HCT116 (cell line): ENCODE data around the gene SNX10. TPM values are rescaled to one million over a fixed set of nuclear protein-coding genes. Genes with fewer than 3 reads are reported as not detected.

ENCODE experiments used
- ATAC-seq: fragments of 200-7000 bp; cut with Tn5 transposase; 2 replicates; pipeline ENCODE4 v1.9.1; 2020; ENCODE audit warnings: mild to moderate bottlenecking, moderate library complexity
- BruUV-seq: library from RNA; stranded (reverse); fragments of 400-500 nt; replicated peaks from 2 replicates; lab custom pipeline; 2021; lab: Mats Ljungman, UMichigan
- CTCF ChIA-PET: fragments of 300-600 bp; sonication (Branson Sonifier 250); formaldehyde crosslinking; loops from one replicate; lab custom pipeline; 2021; ENCODE audit warnings: antibody characterized with exemption; lab: Charles Lee
- POLR2A ChIA-PET: fragments of 300-600, 350-600 bp; sonication (Branson Sonifier 250); formaldehyde crosslinking; loops from one replicate; lab custom pipeline; 2021; ENCODE audit warnings: antibody characterized with exemption; lab: Charles Lee
- RAD21 ChIA-PET, 2 experiments: fragments of 300-600 bp; sonication (Branson Sonifier 250); formaldehyde crosslinking; loops; one replicate each; lab custom pipeline; 2023; ENCODE audit warnings: low total read pairs in 2 of 2; ENCODE audit not compliant: uncharacterized antibody in 2 of 2, unreplicated experiment in 2 of 2, low non-redundant PET in 1 of 2; lab: Charles Lee
- DNase-seq: peaks from one replicate; pipeline ENCODE4 v3.0.0-alpha.2; 2010; ENCODE audit warnings: low read depth, low spot score
- H2AFZ ChIP-seq: fragments of 200-600 bp; shearing (Covaris generic), sonication (generic); 2 replicates; pipeline ENCODE4 v1.6.1; 2017; ENCODE audit warnings: low read depth, mixed run types, mixed read lengths, antibody characterized with exemption, low read length; ENCODE audit not compliant: poor library complexity, severe bottlenecking
- H3K27ac ChIP-seq: 2 replicates; pipeline ENCODE4 v1.5.1; 2012; ENCODE audit warnings: low read depth, low read length
- H3K27me3 ChIP-seq: fragments of 200-600 bp; sonication (generic); 2 replicates; pipeline ENCODE4 v1.6.1; 2016; ENCODE audit warnings: mixed run types, low read length, mixed read lengths; ENCODE audit not compliant: insufficient read depth
- H3K36me3 ChIP-seq, 2 experiments: fragments of 200-500 bp in 1 of 2; fragments of 200-600 bp in 1 of 2; sonication (Bioruptor generic) in 1 of 2; sonication (generic) in 1 of 2; 2 replicates each; pipeline versions ENCODE4 v1.5.1 to v1.6.1; 2014 to 2016; ENCODE audit warnings: low read length in 2 of 2, inconsistent platforms in 1 of 2, mixed read lengths in 1 of 2, mixed run types in 1 of 2; ENCODE audit not compliant: insufficient read depth in 2 of 2, control insufficient read depth in 1 of 2
- H3K4me1 ChIP-seq, 2 experiments: fragments of 200-600 bp in 1 of 2; sonication (generic) in 1 of 2; 2 replicates each; pipeline versions ENCODE4 v1.5.1 to v1.6.1; 2012 to 2017; ENCODE audit warnings: low read length in 2 of 2, inconsistent platforms in 1 of 2, mild to moderate bottlenecking in 1 of 2, mixed read lengths in 1 of 2, mixed run types in 1 of 2, moderate library complexity in 1 of 2; ENCODE audit not compliant: insufficient read depth in 2 of 2, control insufficient read depth in 1 of 2
- H3K4me2 ChIP-seq: fragments of 200-600 bp; sonication (generic); 2 replicates; pipeline ENCODE4 v1.6.1; 2017; ENCODE audit warnings: mixed run types, low read length, mixed read lengths
- H3K4me3 ChIP-seq, 2 experiments: fragments of 200-600 bp in 1 of 2; sonication (generic) in 1 of 2; replicated peaks in 1 of 2; 2 replicates each; pipeline ENCODE4 v1.5.1; 2011 to 2016; ENCODE audit warnings: low read length in 2 of 2, control low read depth in 1 of 2, low read depth in 1 of 2, mild to moderate bottlenecking in 1 of 2, mixed read lengths in 1 of 2, mixed run types in 1 of 2
- H3K79me2 ChIP-seq: fragments of 200-600 bp; sonication (generic); 2 replicates; pipeline ENCODE4 v1.6.1; 2017; ENCODE audit warnings: mild to moderate bottlenecking, mixed run types, low read length, moderate library complexity, mixed read lengths; ENCODE audit not compliant: insufficient read depth
- H3K9ac ChIP-seq: fragments of 200-600 bp; sonication (generic); 2 replicates; pipeline ENCODE4 v1.6.1; 2016; ENCODE audit warnings: low read length, mixed read lengths
- H3K9me2 ChIP-seq: fragments of 200-600 bp; sonication (generic), shearing (Covaris generic); 2 replicates; pipeline ENCODE4 v1.6.1; 2017; ENCODE audit warnings: mixed run types, mild to moderate bottlenecking, moderate library complexity; ENCODE audit not compliant: insufficient read depth
- H3K9me3 ChIP-seq, 2 experiments: fragments of 200-500 bp in 1 of 2; fragments of 200-600 bp in 1 of 2; sonication (Bioruptor generic) in 1 of 2; sonication (generic) in 1 of 2; 2 replicates each; pipeline ENCODE4 v1.6.1; 2014 to 2017; ENCODE audit warnings: low read length in 2 of 2, mixed read lengths in 2 of 2, inconsistent platforms in 1 of 2, low read depth in 1 of 2, mild to moderate bottlenecking in 1 of 2, mixed run types in 1 of 2, moderate library complexity in 1 of 2; ENCODE audit not compliant: control insufficient read depth in 1 of 2, insufficient read depth in 1 of 2
- H4K20me1 ChIP-seq: fragments of 200-600 bp; sonication (generic), shearing (Covaris generic); 2 replicates; pipeline ENCODE4 v1.6.1; 2017; ENCODE audit warnings: mixed run types, mild to moderate bottlenecking, moderate library complexity; ENCODE audit not compliant: insufficient read depth
- CBX3 ChIP-seq: IDR thresholded peaks from 2 replicates; pipeline ENCODE4 v1.6.1; 2012; ENCODE audit warnings: low read depth
- CEBPB ChIP-seq: IDR thresholded peaks from 2 replicates; pipeline ENCODE4 v1.6.1; 2012; ENCODE audit warnings: low read depth
- EGR1 ChIP-seq: IDR thresholded peaks from 2 replicates; pipeline ENCODE4 v1.6.1; 2012; ENCODE audit warnings: low read depth
- ELF1 ChIP-seq: IDR thresholded peaks from 2 replicates; pipeline ENCODE4 v1.6.1; 2012; ENCODE audit warnings: low read depth, borderline replicate concordance
- EZH2 ChIP-seq: fragments of 200-600 bp; sonication (generic); IDR thresholded peaks from 2 replicates; pipeline ENCODE4 v1.6.1; 2017; ENCODE audit warnings: antibody characterized with exemption, mixed run types
- EZH2phosphoT487 ChIP-seq: fragments of 200-600 bp; IDR thresholded peaks from 2 replicates; pipeline ENCODE4 v1.6.1; 2018; ENCODE audit warnings: antibody characterized with exemption, borderline replicate concordance
- FOSL1 ChIP-seq: IDR thresholded peaks from 2 replicates; pipeline ENCODE4 v1.6.1; 2012; ENCODE audit warnings: low read depth
- JUND ChIP-seq: IDR thresholded peaks from 2 replicates; pipeline ENCODE4 v1.6.1; 2012
- POLR2A ChIP-seq: IDR thresholded peaks from 2 replicates; pipeline ENCODE4 v1.7.0; 2011; ENCODE audit warnings: borderline replicate concordance; ENCODE audit not compliant: insufficient read depth, insufficient read length; ENCODE audit errors: extremely low read depth
- RAD21 ChIP-seq: IDR thresholded peaks from 2 replicates; pipeline ENCODE4 v1.6.1; 2012; ENCODE audit warnings: low read depth, mild to moderate bottlenecking
- SIN3A ChIP-seq: IDR thresholded peaks from 2 replicates; pipeline ENCODE4 v1.6.1; 2012; ENCODE audit warnings: low read depth
- SP1 ChIP-seq: IDR thresholded peaks from 2 replicates; pipeline ENCODE4 v1.6.1; 2012; ENCODE audit warnings: low read depth
- SRF ChIP-seq: IDR thresholded peaks from 2 replicates; pipeline ENCODE4 v1.6.1; 2012; ENCODE audit warnings: low read depth
- YY1 ChIP-seq: IDR thresholded peaks from 2 replicates; pipeline ENCODE4 v1.6.1; 2011; ENCODE audit warnings: low read length, low read depth, moderate library complexity, mild to moderate bottlenecking; ENCODE audit not compliant: insufficient replicate concordance; ENCODE audit errors: extremely low read depth
- ZFX ChIP-seq: fragments of 450-650 bp; IDR thresholded peaks from 2 replicates; pipeline ENCODE4 v1.6.1; 2017
- ZNF274 ChIP-seq: fragments of 200-500 bp; sonication (Bioruptor generic); IDR thresholded peaks from 2 replicates; pipeline ENCODE4 v1.6.1; 2014; ENCODE audit warnings: mild to moderate bottlenecking, low read depth, low read length, inconsistent platforms
- intact Hi-C: fragments of 100-400 bp; cut with micrococcal nuclease; formaldehyde crosslinking; loops from 2 replicates; pipeline ENCODE4 v1.10.0; 2022
- total RNA-seq: library from RNA; stranded (reverse); gene quantifications from one replicate; pipeline ENCODE4 v1.2.1, GENCODE V29; 2021; ENCODE audit not compliant: unreplicated experiment
- TF ChIP-seq, protein P1 (sequence below): IDR thresholded peaks from 2 replicates; pipeline ENCODE4 v1.6.1; 2012
- TF ChIP-seq, protein P2 (sequence below): IDR thresholded peaks from 2 replicates; pipeline ENCODE4 v1.6.1; 2012
- TF ChIP-seq, protein P3 (sequence below): IDR thresholded peaks from 2 replicates; pipeline ENCODE4 v1.6.1; 2011; ENCODE audit warnings: mild to moderate bottlenecking, low read length, moderate library complexity; ENCODE audit not compliant: insufficient replicate concordance; ENCODE audit errors: extremely low read depth
- TF ChIP-seq, protein P4 (sequence below): IDR thresholded peaks from 2 replicates; pipeline ENCODE4 v1.6.1; 2012; ENCODE audit warnings: low read depth

The SNX10 gene
- total RNA-seq, 1 experiment from 2014 or later: 26.9 TPM

DNA sequence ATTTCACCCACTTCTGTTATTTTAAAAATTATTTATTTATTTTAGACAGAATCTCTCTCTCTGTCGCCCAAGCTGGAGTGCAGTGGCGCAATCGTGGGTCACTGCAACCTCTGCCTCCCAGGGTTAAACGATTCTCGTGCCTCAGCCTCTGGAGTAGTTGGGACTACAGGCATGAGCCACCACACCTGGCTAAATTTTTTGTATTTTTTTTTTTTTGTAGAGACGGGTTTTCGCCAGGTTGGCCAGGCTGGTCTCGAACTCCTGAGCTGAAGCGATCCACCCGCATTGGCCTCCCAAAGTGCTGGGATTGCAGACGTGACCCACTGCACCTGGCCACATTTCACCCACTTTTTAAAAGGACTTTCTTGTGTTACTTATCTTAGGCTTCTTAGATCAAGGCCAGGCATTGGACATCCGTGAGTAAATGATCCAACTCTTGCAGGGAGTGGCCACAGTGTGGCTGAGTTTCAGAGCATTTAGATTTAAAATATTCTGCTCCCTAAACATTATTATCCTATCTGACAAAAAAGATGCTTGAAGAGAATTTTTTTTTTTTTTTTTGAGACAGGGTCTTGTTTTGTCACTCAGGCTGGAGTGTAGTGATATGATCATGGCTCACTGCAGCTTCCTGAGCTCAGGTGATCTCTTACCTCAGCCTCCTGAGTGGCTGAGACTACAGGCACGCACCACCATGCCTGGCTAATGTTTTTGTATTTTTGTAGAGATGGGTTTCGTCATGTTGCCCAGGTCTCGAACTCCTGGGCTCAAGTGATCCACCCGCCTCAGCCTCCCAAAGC is 14.4 kb downstream of the SNX10 start:
- no peaks in the 10 kb centered on the region for H3K36me3 ChIP-seq
- no peak overlapping the region for H3K9ac ChIP-seq
- DNase-seq: no peak
- TF ChIP-seq FOSL1 (no peak), JUND (no peak), SIN3A (no peak), CEBPB (no peak), RAD21 (no peak), EGR1 (no peak), ELF1 (no peak), YY1 (no peak), CBX3 (no peak), SRF (no peak), EZH2phosphoT487 (no peak), SP1 (no peak), ZNF274 (no peak), EZH2 (no peak), ZFX (no peak), POLR2A (no peak)
- TF ChIP-seq, protein P1, sequence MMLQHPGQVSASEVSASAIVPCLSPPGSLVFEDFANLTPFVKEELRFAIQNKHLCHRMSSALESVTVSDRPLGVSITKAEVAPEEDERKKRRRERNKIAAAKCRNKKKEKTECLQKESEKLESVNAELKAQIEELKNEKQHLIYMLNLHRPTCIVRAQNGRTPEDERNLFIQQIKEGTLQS: no peak
- TF ChIP-seq, protein P2, sequence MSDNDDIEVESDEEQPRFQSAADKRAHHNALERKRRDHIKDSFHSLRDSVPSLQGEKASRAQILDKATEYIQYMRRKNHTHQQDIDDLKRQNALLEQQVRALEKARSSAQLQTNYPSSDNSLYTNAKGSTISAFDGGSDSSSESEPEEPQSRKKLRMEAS: no peak
- TF ChIP-seq, protein P3, sequence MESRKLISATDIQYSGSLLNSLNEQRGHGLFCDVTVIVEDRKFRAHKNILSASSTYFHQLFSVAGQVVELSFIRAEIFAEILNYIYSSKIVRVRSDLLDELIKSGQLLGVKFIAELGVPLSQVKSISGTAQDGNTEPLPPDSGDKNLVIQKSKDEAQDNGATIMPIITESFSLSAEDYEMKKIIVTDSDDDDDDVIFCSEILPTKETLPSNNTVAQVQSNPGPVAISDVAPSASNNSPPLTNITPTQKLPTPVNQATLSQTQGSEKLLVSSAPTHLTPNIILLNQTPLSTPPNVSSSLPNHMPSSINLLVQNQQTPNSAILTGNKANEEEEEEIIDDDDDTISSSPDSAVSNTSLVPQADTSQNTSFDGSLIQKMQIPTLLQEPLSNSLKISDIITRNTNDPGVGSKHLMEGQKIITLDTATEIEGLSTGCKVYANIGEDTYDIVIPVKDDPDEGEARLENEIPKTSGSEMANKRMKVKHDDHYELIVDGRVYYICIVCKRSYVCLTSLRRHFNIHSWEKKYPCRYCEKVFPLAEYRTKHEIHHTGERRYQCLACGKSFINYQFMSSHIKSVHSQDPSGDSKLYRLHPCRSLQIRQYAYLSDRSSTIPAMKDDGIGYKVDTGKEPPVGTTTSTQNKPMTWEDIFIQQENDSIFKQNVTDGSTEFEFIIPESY: no peak
- TF ChIP-seq, protein P4, sequence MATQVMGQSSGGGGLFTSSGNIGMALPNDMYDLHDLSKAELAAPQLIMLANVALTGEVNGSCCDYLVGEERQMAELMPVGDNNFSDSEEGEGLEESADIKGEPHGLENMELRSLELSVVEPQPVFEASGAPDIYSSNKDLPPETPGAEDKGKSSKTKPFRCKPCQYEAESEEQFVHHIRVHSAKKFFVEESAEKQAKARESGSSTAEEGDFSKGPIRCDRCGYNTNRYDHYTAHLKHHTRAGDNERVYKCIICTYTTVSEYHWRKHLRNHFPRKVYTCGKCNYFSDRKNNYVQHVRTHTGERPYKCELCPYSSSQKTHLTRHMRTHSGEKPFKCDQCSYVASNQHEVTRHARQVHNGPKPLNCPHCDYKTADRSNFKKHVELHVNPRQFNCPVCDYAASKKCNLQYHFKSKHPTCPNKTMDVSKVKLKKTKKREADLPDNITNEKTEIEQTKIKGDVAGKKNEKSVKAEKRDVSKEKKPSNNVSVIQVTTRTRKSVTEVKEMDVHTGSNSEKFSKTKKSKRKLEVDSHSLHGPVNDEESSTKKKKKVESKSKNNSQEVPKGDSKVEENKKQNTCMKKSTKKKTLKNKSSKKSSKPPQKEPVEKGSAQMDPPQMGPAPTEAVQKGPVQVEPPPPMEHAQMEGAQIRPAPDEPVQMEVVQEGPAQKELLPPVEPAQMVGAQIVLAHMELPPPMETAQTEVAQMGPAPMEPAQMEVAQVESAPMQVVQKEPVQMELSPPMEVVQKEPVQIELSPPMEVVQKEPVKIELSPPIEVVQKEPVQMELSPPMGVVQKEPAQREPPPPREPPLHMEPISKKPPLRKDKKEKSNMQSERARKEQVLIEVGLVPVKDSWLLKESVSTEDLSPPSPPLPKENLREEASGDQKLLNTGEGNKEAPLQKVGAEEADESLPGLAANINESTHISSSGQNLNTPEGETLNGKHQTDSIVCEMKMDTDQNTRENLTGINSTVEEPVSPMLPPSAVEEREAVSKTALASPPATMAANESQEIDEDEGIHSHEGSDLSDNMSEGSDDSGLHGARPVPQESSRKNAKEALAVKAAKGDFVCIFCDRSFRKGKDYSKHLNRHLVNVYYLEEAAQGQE: no peak
- H4K20me1 ChIP-seq: no peaks in the 10 kb centered on the region
- no peaks in the 10 kb centered on the region for H3K9me3 ChIP-seq
- no peaks in the 10 kb centered on the region for H3K79me2 ChIP-seq
- ChIA-PET RAD21 (no interaction called here), CTCF (no interaction called here), POLR2A (no interaction called here)
- H3K4me3 ChIP-seq: no peak overlapping the region
- H3K9me2 ChIP-seq: no peaks in the 10 kb centered on the region
- no peaks in the 10 kb centered on the region for H3K27me3 ChIP-seq
- H2AFZ ChIP-seq: no peak overlapping the region
- no peak for ATAC-seq
- no TSS peak for BruUV-seq
- no peak overlapping the region for H3K27ac ChIP-seq
- no peak overlapping the region for H3K4me2 ChIP-seq
- no peaks in the 10 kb centered on the region for H3K4me1 ChIP-seq
- intact Hi-C loops: no loop called here
